H9 (cell line): Measurements from ENCODE around the gene SHISA3. TPM values are rescaled to one million over a fixed set of nuclear protein-coding genes. Genes with fewer than 3 reads are reported as not detected.

Source experiments
- DNase-seq: peaks from one replicate; pipeline ENCODE4 v3.0.0-alpha.2; 2017
- H2AFZ ChIP-seq: one replicate; pipeline ENCODE4 v1.6.1; 2013; ENCODE audit warnings: mild to moderate bottlenecking, low read length, control low read depth, moderate library complexity
- H2AK5ac ChIP-seq: 2 replicates; pipeline ENCODE4 v1.6.1; 2013; ENCODE audit warnings: low read length, control low read depth, mixed read lengths; ENCODE audit not compliant: insufficient read length
- H2BK120ac ChIP-seq: one replicate; pipeline ENCODE4 v1.6.1; 2013; ENCODE audit warnings: low read depth, mild to moderate bottlenecking, low read length, control low read depth, inconsistent platforms; ENCODE audit not compliant: poor library complexity, severe bottlenecking
- H2BK12ac ChIP-seq: 2 replicates; pipeline ENCODE4 v1.6.1; 2013; ENCODE audit warnings: low read length, control low read depth, mixed read lengths, low read depth; ENCODE audit not compliant: insufficient read length
- H2BK15ac ChIP-seq: 2 replicates; pipeline ENCODE4 v1.6.1; 2013; ENCODE audit warnings: low read depth, low read length, control low read depth
- H2BK20ac ChIP-seq: one replicate; pipeline ENCODE4 v1.6.1; 2013; ENCODE audit warnings: low read depth, mild to moderate bottlenecking, low read length, control low read depth, inconsistent platforms; ENCODE audit not compliant: poor library complexity, severe bottlenecking
- H2BK5ac ChIP-seq: 2 replicates; pipeline ENCODE4 v1.6.1; 2013; ENCODE audit warnings: low read length, control low read depth, mixed read lengths; ENCODE audit not compliant: insufficient read length
- H3K14ac ChIP-seq: 2 replicates; pipeline ENCODE4 v1.6.1; 2013; ENCODE audit warnings: low read length, control low read depth; ENCODE audit not compliant: insufficient read depth
- H3K18ac ChIP-seq: 2 replicates; pipeline ENCODE4 v1.6.1; 2013; ENCODE audit warnings: low read depth, mild to moderate bottlenecking, mixed read lengths, low read length, control low read depth; ENCODE audit not compliant: insufficient read length
- H3K23ac ChIP-seq: 2 replicates; pipeline ENCODE4 v1.6.1; 2013; ENCODE audit warnings: low read length, control low read depth, mixed read lengths, low read depth; ENCODE audit not compliant: insufficient read length
- H3K23me2 ChIP-seq: 2 replicates; pipeline ENCODE4 v1.6.1; 2013; ENCODE audit warnings: low read depth, mild to moderate bottlenecking, mixed read lengths, low read length, control low read depth; ENCODE audit not compliant: insufficient read length, poor library complexity, severe bottlenecking
- H3K27ac ChIP-seq: 2 replicates; pipeline ENCODE4 v1.5.1; 2013; ENCODE audit warnings: low read length, control low read depth, mixed read lengths, low read depth; ENCODE audit not compliant: insufficient read length
- H3K27me3 ChIP-seq: 2 replicates; pipeline ENCODE4 v1.6.1; 2013; ENCODE audit warnings: low read length, control low read depth, inconsistent platforms; ENCODE audit not compliant: insufficient read depth
- H3K4ac ChIP-seq: 2 replicates; pipeline ENCODE4 v1.6.1; 2013; ENCODE audit warnings: low read depth, mild to moderate bottlenecking, control low read depth, inconsistent platforms, low read length, moderate library complexity
- H3K4me1 ChIP-seq: 2 replicates; pipeline ENCODE4 v1.6.1; 2013; ENCODE audit warnings: low read length, control low read depth, inconsistent platforms; ENCODE audit not compliant: insufficient read depth
- H3K4me2 ChIP-seq: 2 replicates; pipeline ENCODE4 v1.6.1; 2013; ENCODE audit warnings: low read length, control low read depth, mixed read lengths; ENCODE audit not compliant: insufficient read length, insufficient read depth
- H3K56ac ChIP-seq: 2 replicates; pipeline ENCODE4 v1.6.1; 2013; ENCODE audit warnings: low read depth, mild to moderate bottlenecking, mixed read lengths, low read length, control low read depth; ENCODE audit not compliant: insufficient read length
- H3K79me1 ChIP-seq: 2 replicates; pipeline ENCODE4 v1.6.1; 2013; ENCODE audit warnings: low read depth, mild to moderate bottlenecking, moderate library complexity, low read length, control low read depth, inconsistent platforms; ENCODE audit not compliant: insufficient read depth, poor library complexity, severe bottlenecking
- H3K79me2 ChIP-seq: 2 replicates; pipeline ENCODE4 v1.6.1; 2013; ENCODE audit warnings: low read length, control low read depth, inconsistent platforms; ENCODE audit not compliant: insufficient read depth
- H3K9ac ChIP-seq: 2 replicates; pipeline ENCODE4 v1.6.1; 2013; ENCODE audit warnings: low read length, control low read depth, mixed read lengths; ENCODE audit not compliant: insufficient read length; ENCODE audit errors: extremely low read depth
- H3K9me3 ChIP-seq: one replicate; pipeline ENCODE4 v1.6.1; 2013; ENCODE audit warnings: low read depth, low read length, inconsistent platforms; ENCODE audit not compliant: control insufficient read depth
- H3T11ph ChIP-seq: one replicate; pipeline ENCODE4 v1.6.1; 2013; ENCODE audit warnings: mild to moderate bottlenecking, low read length, control low read depth, inconsistent platforms
- H4K20me1 ChIP-seq: one replicate; pipeline ENCODE4 v1.6.1; 2013; ENCODE audit not compliant: control insufficient read depth, insufficient read length, insufficient read depth
- H4K5ac ChIP-seq: 2 replicates; pipeline ENCODE4 v1.6.1; 2013; ENCODE audit warnings: low read depth, mild to moderate bottlenecking, mixed read lengths, low read length, control low read depth; ENCODE audit not compliant: insufficient read length
- H4K8ac ChIP-seq: replicated peaks from 2 replicates; pipeline ENCODE4 v1.6.1; 2013; ENCODE audit warnings: low read length, control low read depth, mixed read lengths, low read depth; ENCODE audit not compliant: insufficient read length
- H4K91ac ChIP-seq: 2 replicates; pipeline ENCODE4 v1.6.1; 2013; ENCODE audit warnings: low read depth, mild to moderate bottlenecking, moderate library complexity, mixed read lengths, low read length, control low read depth; ENCODE audit not compliant: insufficient read length
- H3K27ac Mint-ChIP-seq, 3 experiments: 2 replicates in 2 of 3; 3 replicates in 1 of 3; pipeline ENCODE4 v1.8.0; 2020 to 2021; ENCODE audit warnings: mixed read lengths in 3 of 3, mild to moderate bottlenecking in 1 of 3, moderate library complexity in 1 of 3
- H3K27me3 Mint-ChIP-seq: 2 replicates; pipeline ENCODE4 v1.8.0; 2021; ENCODE audit warnings: low read depth, mild to moderate bottlenecking, moderate library complexity, mixed read lengths
- H3K36me3 Mint-ChIP-seq, 3 experiments: 2 replicates in 2 of 3; 3 replicates in 1 of 3; pipeline ENCODE4 v1.8.0; 2020 to 2021; ENCODE audit warnings: low read depth in 3 of 3, mixed read lengths in 3 of 3; ENCODE audit not compliant: insufficient read depth in 1 of 3
- H3K4me1 Mint-ChIP-seq, 2 experiments: 2 replicates each; pipeline ENCODE4 v1.8.0; 2020; ENCODE audit warnings: mixed read lengths in 2 of 2
- H3K4me3 Mint-ChIP-seq, 2 experiments: 2 replicates in 1 of 2; 3 replicates in 1 of 2; pipeline ENCODE4 v1.8.0; 2020 to 2021; ENCODE audit warnings: mild to moderate bottlenecking in 2 of 2, mixed read lengths in 2 of 2, moderate library complexity in 1 of 2
- H3K9me3 Mint-ChIP-seq, 2 experiments: 2 replicates in 1 of 2; 3 replicates in 1 of 2; pipeline ENCODE4 v1.8.0; 2020; ENCODE audit warnings: mild to moderate bottlenecking in 2 of 2, mixed read lengths in 2 of 2, moderate library complexity in 1 of 2
- CTCF ChIP-seq: fragments of 200-600 bp; sonication (generic); conservative IDR thresholded peaks from 3 replicates; pipeline ENCODE4 v1.8.0; 2021; ENCODE audit warnings: antibody characterized with exemption, mild to moderate bottlenecking
- WGBS: extraction: QIAGEN DNeasy Blood & Tissue Kit; methylation state at CpG from one replicate; pipeline ENCODE4 v1.1.7; 2013; ENCODE audit warnings: missing lambda C conversion rate, low lambda C conversion rate, mixed read lengths; ENCODE audit not compliant: insufficient read length; ENCODE audit errors: extremely low coverage; 5-methylcytosine and 5-hydroxymethylcytosine counted together
- total RNA-seq: library from RNA; stranded (reverse); gene quantifications from 2 replicates; pipeline ENCODE4 v1.2.1, GENCODE V29; 2021

Gene SHISA3
- total RNA-seq, 1 experiment from 2014 or later, result 1.7 TPM

- H4K91ac ChIP-seq, result no peak overlapping the region
- H4K8ac ChIP-seq, result no peak overlapping the region
- H4K20me1 ChIP-seq, result no peaks in the 10 kb centered on the region
- no peak overlapping the region for H2BK15ac ChIP-seq
- Mint-ChIP-seq H3K27me3 (no peaks in the 10 kb centered on the region; the same call in 1 of the 2 replicates), H3K36me3 (peaks cover 0 to 6% (median 0%) of the 10 kb centered on the region in 3 experiments; a peak in 2 of 7 replicates), H3K27ac (no peak overlapping the region), H3K4me1 (peaks cover 1 to 3% of the 10 kb centered on the region in 2 experiments), H3K9me3 (peaks cover 5 to 6% of the 10 kb centered on the region in 2 experiments; a peak in 2 of 5 replicates), H3K4me3 (no peak overlapping the region)
- no peak overlapping the region for H2BK5ac ChIP-seq
- H2BK120ac ChIP-seq, result no peak overlapping the region
- H3K27me3 ChIP-seq, result no peaks in the 10 kb centered on the region; the same call in 1 of the 2 replicates
- no peak overlapping the region for H2AK5ac ChIP-seq
- no peak overlapping the region for H2BK12ac ChIP-seq
- H3K9ac ChIP-seq, result no peak overlapping the region
- no CpG with 5 or more reads among the region's 8 CpGs for WGBS
- H3K27ac ChIP-seq, result no peak overlapping the region
- H3K18ac ChIP-seq, result no peak overlapping the region
- H4K5ac ChIP-seq, result no peak overlapping the region
- no peak overlapping the region for H3T11ph ChIP-seq
- H2AFZ ChIP-seq, result no peak overlapping the region
- no peak for TF ChIP-seq CTCF
- no peaks in the 10 kb centered on the region; the same call in 1 of the 2 replicates for H3K79me2 ChIP-seq
- no peak for DNase-seq
- no peak overlapping the region for H3K23ac ChIP-seq
- H2BK20ac ChIP-seq, result no peak overlapping the region
- H3K4ac ChIP-seq, result no peak overlapping the region
- H3K9me3 ChIP-seq, result no peaks in the 10 kb centered on the region
- no peak overlapping the region for H3K4me2 ChIP-seq
- no peak overlapping the region for H3K56ac ChIP-seq
- H3K14ac ChIP-seq, result no peak overlapping the region
- H3K23me2 ChIP-seq, result no peaks in the 10 kb centered on the region
- no peaks in the 10 kb centered on the region for H3K4me1 ChIP-seq
- H3K79me1 ChIP-seq, result no peaks in the 10 kb centered on the region
These were observed 35.8 kb upstream of the SHISA3 start for GRCh38 chr4:42361456-42361855.
